ENCODE measurements around the gene PACRG. TPM values are rescaled to one million over a fixed set of nuclear protein-coding genes. Genes with fewer than 3 reads are reported as not detected.

The PACRG gene
- total and polyA plus RNA-seq, 2 of the 4 experiments (the other 2 are of a cell fraction): not detected

DNA sequence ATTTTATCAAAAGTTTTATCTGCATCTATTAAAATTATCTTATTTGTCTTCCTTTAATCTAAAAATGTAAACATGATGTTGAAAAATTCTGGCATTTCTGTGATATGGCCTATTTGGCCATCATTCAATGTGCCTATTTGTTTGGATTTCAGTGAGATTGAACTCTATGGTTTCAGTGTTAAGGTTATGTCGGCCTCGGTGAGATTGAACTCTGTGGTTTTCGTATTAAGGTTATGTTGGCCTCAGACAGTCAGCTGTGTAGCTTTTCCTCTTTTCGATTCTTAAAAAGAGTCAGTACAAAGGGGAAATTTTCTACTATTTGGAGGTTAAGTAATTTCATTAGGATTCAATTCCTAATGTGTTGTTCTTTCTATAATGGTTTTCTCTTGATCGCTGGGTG is 320.6 kb downstream of the PACRG start:
- H3K56ac ChIP-seq (ENCODE audit: extremely low read depth, insufficient read depth, low read length): no peak overlapping the region
- no peak overlapping the region for H3K4me3 ChIP-seq (ENCODE audit: insufficient read depth, low read depth, low read length)
- H2BK20ac ChIP-seq (ENCODE audit: low read depth, low read length): no peak overlapping the region
- intact Hi-C loops (cut with micrococcal nuclease): no loop called here
- H4K91ac ChIP-seq (ENCODE audit: insufficient read depth, low read depth, low read length): no peak overlapping the region
- H2BK5ac ChIP-seq (ENCODE audit: low read depth, low read length, poor library complexity, severe bottlenecking): no peak overlapping the region
- BruUV-seq (replicated peaks): no TSS peak
- TF ChIP-seq BHLHE40 (IDR thresholded peaks at IDR 0.05; ENCODE audit: low read depth, low read length) (no peak), CHD1 (IDR thresholded peaks at IDR 0.05; ENCODE audit: low read depth, low read length) (no peak), POLR2A (IDR thresholded peaks at IDR 0.05; ENCODE audit: low read depth, low read length) (no peak), FOS (IDR thresholded peaks at IDR 0.05; ENCODE audit: low read depth, low read length) (no peak), SMC3 (IDR thresholded peaks at IDR 0.05; ENCODE audit: low read depth, low read length) (no peak), RFX5 (IDR thresholded peaks at IDR 0.05; ENCODE audit: low read depth, low read length) (no peak), MAZ (IDR thresholded peaks at IDR 0.05; ENCODE audit: borderline replicate concordance, low read depth, low read length) (no peak), NFE2L2 (IDR thresholded peaks at IDR 0.05; ENCODE audit: low read depth, low read length) (no peak), MAFK (IDR thresholded peaks at IDR 0.05; ENCODE audit: low read depth, low read length) (no peak), USF2 (IDR thresholded peaks at IDR 0.05; ENCODE audit: low read depth, low read length) (no peak), MXI1 (IDR thresholded peaks at IDR 0.05; ENCODE audit: borderline replicate concordance, low read depth, low read length) (no peak), CEBPB (IDR thresholded peaks at IDR 0.05; ENCODE audit: low read depth, low read length) (no peak)
- TF ChIP-seq, protein P1, sequence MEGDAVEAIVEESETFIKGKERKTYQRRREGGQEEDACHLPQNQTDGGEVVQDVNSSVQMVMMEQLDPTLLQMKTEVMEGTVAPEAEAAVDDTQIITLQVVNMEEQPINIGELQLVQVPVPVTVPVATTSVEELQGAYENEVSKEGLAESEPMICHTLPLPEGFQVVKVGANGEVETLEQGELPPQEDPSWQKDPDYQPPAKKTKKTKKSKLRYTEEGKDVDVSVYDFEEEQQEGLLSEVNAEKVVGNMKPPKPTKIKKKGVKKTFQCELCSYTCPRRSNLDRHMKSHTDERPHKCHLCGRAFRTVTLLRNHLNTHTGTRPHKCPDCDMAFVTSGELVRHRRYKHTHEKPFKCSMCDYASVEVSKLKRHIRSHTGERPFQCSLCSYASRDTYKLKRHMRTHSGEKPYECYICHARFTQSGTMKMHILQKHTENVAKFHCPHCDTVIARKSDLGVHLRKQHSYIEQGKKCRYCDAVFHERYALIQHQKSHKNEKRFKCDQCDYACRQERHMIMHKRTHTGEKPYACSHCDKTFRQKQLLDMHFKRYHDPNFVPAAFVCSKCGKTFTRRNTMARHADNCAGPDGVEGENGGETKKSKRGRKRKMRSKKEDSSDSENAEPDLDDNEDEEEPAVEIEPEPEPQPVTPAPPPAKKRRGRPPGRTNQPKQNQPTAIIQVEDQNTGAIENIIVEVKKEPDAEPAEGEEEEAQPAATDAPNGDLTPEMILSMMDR (conservative IDR thresholded peaks at IDR 0.05; ENCODE audit: low read depth, low read length): no peak
- H4K8ac ChIP-seq (ENCODE audit: low read depth in 2 of 2, low read length in 2 of 2): no peak overlapping the region
- H3K18ac ChIP-seq (ENCODE audit: low read depth, low read length): no peak overlapping the region
- dilution Hi-C loops (cut with HindIII; ENCODE audit: low sequenced_read_pairs, unreplicated experiment): no loop called here
- no peaks in the 10 kb centered on the region for H3K27me3 ChIP-seq (ENCODE audit: control insufficient read depth, insufficient read depth, low read length)
- H2AK5ac ChIP-seq (ENCODE audit: low read depth, low read length): no peak overlapping the region
- no peak overlapping the region for H2AFZ ChIP-seq (replicated peaks; ENCODE audit: low read length, poor library complexity)
- in situ Hi-C loops (cut with MboI; ENCODE audit: low sequenced_read_pairs): no loop called here
- no peak overlapping the region for H4K5ac ChIP-seq (ENCODE audit: low read depth, low read length)
- no peaks in the 10 kb centered on the region for H3K9me1 ChIP-seq (ENCODE audit: insufficient read depth, low read length)
- H3K4ac ChIP-seq (ENCODE audit: low read depth, low read length): no peak overlapping the region
- H2BK15ac ChIP-seq (ENCODE audit: low read depth, low read length): no peak overlapping the region
- DNase-seq (no peak), ATAC-seq (ENCODE audit: low read depth) (no peak)
- no peak overlapping the region for H2AK9ac ChIP-seq (replicated peaks; ENCODE audit: low read depth, low read length, poor library complexity)
- H4K20me1 ChIP-seq (ENCODE audit: insufficient read depth, low read length): no peaks in the 10 kb centered on the region
- ChIA-PET CTCF (no interaction called here), POLR2A (ENCODE audit: unreplicated experiment) (no interaction called here)
- H3K4me1 ChIP-seq (ENCODE audit: control insufficient read depth, insufficient read depth, low read length): no peaks in the 10 kb centered on the region
- H3K79me1 ChIP-seq (ENCODE audit: low read depth in 1 of 2, low read length in 2 of 2): no peaks in the 10 kb centered on the region
- no peaks in the 10 kb centered on the region for H3K36me3 ChIP-seq (ENCODE audit: control insufficient read depth, insufficient read depth, low read length)
- H3K9me3 ChIP-seq (ENCODE audit: control insufficient read depth, insufficient read depth, low read length): peaks cover 14% of the 10 kb centered on the region
- no peak overlapping the region for H3K9ac ChIP-seq (ENCODE audit: low read depth, low read length)
- H3K4me2 ChIP-seq (ENCODE audit: low read depth, low read length): no peak overlapping the region
- H3K23ac ChIP-seq (ENCODE audit: low read depth, low read length): no peak overlapping the region
- no peak overlapping the region for H3K14ac ChIP-seq (replicated peaks; ENCODE audit: low read depth, low read length)
- H2BK120ac ChIP-seq (ENCODE audit: low read depth, low read length): no peak overlapping the region
- WGBS, 2 experiments (ENCODE audit: extremely low coverage in 2 of 2, insufficient read length in 1 of 2): no CpG with 5 or more reads among the region's 5 CpGs
- no peak overlapping the region for H3K27ac ChIP-seq (ENCODE audit: insufficient read depth, low read length)
